GM21367 (cell line): Measurements from ENCODE around the gene IFT27.

Experiments
- ATAC-seq: cut with Tn5 transposase; IDR thresholded peaks from one replicate; pipeline ENCODE4 v1.9.1; 2021; ENCODE audit not compliant: unreplicated experiment

The IFT27 gene

GRCh38 chr22:36727927-36728488 lies 47.9 kb downstream of the IFT27 start:
- ATAC-seq: no peak

- no peak for ATAC-seq
These were observed 48.8 kb downstream of the IFT27 start for GRCh38 chr22:36727110-36727509.

GRCh38 chr22:36726007-36726380 lies 49.9 kb downstream of the IFT27 start:
- ATAC-seq: no peak

GRCh38 chr22:36725366-36726006 lies 50.4 kb downstream of the IFT27 start:
- ATAC-seq: no peak

GRCh38 chr22:36724836-36725235 lies 51.1 kb downstream of the IFT27 start:
- no peak for ATAC-seq

- ATAC-seq: no peak
These were observed 53.9 kb downstream of the IFT27 start for GRCh38 chr22:36722055-36722454.

- ATAC-seq: no peak
These were observed 60.3 kb downstream of the IFT27 start for GRCh38 chr22:36715647-36716046.

GRCh38 chr22:36714110-36714509 lies 61.8 kb downstream of the IFT27 start:
- ATAC-seq: no peak

- ATAC-seq: no peak
These were observed 62.5 kb downstream of the IFT27 start for GRCh38 chr22:36713436-36713835.
